ENCODE measurements around the gene SCCPDH.

SCCPDH gene

DNA sequence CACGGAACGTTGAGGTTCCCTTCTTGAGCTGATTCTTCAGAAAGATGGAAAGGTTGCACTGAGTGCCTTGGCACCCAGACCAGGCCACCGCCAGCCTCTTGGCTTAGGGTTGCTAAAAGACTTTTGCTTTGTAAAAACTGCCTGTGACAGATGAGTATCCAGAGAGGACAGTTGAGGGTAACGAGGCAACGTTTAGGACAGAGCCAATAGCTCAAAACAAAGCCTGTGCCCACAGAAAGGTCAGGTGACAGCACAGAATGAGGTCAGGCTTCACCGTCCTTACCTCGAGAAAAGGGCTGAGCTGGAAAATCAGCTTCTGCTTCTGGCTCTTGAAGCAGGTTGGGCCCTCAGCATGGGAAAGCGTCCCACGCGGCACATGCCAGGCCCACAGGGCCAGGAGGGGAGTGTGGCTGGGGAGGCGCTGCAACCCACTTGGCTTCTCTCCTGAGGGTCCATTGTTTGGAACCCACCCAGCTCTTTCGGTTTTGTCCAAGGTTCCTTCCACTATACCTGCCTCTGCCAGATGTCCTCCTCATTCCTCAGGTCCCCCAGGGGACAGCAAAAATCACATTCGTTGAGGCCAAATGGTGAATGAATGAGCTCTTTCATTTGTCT, 55.5 kb downstream of the SCCPDH start:
- no peak overlapping the region for H3K4me3 Mint-ChIP-seq
- no peaks in the 10 kb centered on the region for H3K9me3 Mint-ChIP-seq
- peaks cover 5% of the 10 kb centered on the region for H3K4me1 Mint-ChIP-seq (ENCODE audit: low read depth)
- no peak overlapping the region for H3K27ac Mint-ChIP-seq
- H3K36me3 Mint-ChIP-seq (ENCODE audit: low read depth), result peaks cover 2% of the 10 kb centered on the region
- H3K27me3 Mint-ChIP-seq (ENCODE audit: low read depth), result no peaks in the 10 kb centered on the region

DNA sequence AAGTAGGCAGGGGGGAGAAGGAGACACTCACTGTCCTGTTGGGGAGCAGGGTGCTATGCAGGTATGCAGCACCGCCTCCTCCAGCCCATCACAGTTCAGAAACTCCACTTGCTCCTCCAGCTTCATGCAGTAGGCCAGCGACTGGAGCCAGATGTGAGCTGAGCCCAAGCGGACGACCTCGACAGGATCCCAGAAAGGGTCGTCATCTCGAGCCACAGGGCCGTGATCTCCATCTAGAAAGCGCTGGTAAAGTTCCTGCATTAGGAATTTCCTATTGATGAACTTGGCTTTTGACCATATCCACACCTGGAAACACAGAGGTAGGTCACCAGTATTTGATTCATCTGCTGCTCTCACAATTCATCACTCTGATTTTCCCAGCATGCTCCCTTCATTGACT, 56.1 kb downstream of the SCCPDH start:
- Mint-ChIP-seq H3K27ac (no peak overlapping the region), H3K4me3 (no peak overlapping the region)

DNA sequence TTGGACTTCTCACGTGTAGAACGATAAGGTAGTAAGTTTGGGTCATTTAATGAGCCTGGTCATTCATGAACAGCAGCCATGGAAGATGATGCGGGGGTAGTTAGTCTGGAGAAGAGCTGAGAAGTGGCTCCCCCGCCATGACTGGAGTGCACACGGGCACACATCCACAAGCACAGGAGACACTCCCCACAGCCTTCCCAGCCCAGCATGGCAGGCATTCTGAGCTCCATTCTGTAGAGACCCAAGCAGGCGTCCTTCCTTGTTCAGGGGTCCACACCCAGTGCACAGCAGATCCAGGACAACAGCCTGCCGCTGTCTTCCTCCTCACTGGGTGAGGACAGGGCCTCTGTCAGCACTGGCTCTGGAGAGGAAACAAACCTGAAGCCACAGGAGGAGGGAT, 57.0 kb downstream of the SCCPDH start:
- no peaks in the 10 kb centered on the region for H3K9me3 Mint-ChIP-seq
- H3K27ac Mint-ChIP-seq, result no peak overlapping the region
- peaks cover 2% of the 10 kb centered on the region for H3K36me3 Mint-ChIP-seq (ENCODE audit: low read depth)
- peaks cover 7% of the 10 kb centered on the region for H3K4me1 Mint-ChIP-seq (ENCODE audit: low read depth)
- no peaks in the 10 kb centered on the region for H3K27me3 Mint-ChIP-seq (ENCODE audit: low read depth)
- H3K4me3 Mint-ChIP-seq, result no peak overlapping the region

More for the DNA sequence above, 56.1 kb downstream of the SCCPDH start:
- Mint-ChIP-seq H3K27me3 (ENCODE audit: low read depth) (no peaks in the 10 kb centered on the region), H3K9me3 (no peaks in the 10 kb centered on the region), H3K4me1 (ENCODE audit: low read depth) (peaks cover 7% of the 10 kb centered on the region), H3K36me3 (ENCODE audit: low read depth) (peaks cover 2% of the 10 kb centered on the region)

DNA sequence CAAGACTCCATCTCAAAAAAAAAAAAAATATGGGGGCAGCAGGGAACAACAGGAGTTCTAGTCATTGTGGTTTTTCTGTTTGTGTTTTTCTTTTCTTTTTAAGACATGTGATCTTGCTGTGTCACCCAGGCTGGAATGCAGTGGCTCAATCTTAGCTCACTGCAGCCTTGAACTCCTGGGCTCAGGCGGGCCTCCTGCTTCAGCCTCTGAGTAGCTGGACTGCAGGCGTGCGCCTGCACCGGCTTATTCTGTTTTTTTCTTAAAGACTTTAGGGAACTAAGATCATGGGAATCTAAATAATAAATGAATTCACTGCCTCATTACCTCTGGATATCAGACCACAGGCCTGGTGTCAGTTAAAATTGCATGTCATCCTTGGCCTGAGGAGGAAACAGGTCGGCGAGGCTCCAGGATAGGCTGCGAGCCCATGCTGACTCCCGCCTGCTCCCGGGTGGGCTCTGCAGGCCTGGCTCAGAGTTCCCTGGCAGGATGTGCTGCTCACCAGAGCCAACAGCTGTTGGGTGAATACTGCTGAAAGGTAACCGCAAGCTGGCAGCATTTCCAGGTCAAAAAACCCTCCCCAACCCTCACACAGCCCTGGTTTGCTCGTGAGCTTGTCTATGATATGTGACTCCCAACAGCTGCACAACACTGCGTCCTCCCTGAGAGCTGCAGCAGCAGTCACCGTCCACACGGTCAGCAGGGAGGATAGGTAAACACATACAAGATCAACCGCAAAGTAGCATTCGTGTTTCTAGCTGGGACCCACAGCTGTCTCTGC, 58.1 kb downstream of the SCCPDH start:
- Mint-ChIP-seq H3K27me3 (ENCODE audit: low read depth) (no peaks in the 10 kb centered on the region), H3K4me3 (no peak overlapping the region), H3K27ac (peak overlapping the region; percentile 41), H3K36me3 (ENCODE audit: low read depth) (peaks cover 2% of the 10 kb centered on the region), H3K4me1 (ENCODE audit: low read depth) (peaks cover 7% of the 10 kb centered on the region), H3K9me3 (no peaks in the 10 kb centered on the region)

DNA sequence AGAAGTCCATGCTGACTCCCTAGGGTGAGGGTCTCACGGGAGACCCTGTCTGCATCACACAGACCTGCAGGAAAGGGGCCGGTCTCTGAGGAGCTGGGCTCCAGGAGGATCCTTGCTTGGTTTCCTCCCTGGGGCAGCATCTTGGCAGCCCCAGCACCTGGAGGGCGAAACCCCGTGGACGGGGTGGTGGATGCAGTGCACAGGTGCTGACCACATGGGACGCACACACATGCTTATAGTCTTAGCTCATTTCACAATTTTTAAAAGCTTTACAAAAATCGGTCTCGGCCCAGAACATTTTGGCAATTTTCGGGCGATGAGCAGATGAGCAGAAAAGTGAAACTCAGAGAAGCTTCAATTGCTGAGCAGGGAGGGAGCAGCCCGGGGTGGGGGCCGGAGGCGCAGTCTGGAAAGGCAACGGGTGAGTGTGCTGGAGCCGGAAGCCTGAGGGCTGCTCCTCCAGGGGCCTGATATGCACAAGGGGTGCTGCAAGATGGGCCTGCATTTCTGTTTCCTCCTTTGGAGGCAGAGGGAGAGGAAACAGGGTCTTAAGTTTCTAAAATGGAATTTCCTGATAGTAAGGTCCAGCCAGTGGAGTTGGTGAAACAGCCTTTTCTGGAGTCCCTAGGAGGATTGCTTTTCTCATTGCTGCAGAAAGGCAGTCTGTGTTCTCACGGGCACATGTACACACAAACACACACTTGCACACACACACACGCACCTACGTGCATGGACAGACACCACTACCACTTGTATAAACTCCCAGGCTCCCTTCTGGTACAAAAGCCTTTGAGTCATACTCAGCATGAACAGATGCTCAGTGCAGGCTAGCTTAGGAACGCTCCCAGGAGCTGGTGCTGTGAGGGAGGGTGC, 60.6 kb downstream of the SCCPDH start:
- Mint-ChIP-seq H3K36me3 (ENCODE audit: low read depth) (peaks cover 2% of the 10 kb centered on the region), H3K4me3 (peak overlapping the region; percentile 25)

DNA sequence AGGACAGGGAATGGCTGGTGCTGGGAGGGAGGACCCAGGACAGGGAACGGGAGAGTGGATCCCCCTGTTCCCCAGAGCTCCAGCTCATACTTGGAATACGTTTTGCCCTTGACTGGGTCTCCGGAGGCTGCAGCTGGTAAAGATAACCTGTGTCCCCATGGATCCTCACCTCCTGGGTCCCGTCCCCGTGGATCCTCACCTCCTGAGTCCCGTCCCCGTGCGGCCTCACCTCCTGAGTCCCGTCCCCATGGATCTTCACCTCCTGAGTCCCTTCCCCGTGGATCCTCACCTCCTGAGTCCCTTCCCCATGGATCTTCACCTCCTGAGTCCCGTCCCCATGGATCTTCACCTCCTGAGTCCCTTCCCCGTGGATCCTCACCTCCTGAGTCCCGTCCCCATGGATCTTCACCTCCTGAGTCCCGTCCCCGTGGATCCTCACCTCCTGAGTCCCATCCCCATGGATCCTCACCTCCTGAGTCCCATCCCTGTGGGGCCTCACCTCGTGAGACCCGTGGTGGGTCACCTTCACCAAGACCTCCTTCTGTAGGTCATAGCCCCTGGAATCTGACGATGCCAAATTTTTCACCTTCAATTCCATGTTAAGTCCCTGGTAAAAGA, 61.4 kb downstream of the SCCPDH start:
- no peak overlapping the region for H3K27ac Mint-ChIP-seq
- H3K36me3 Mint-ChIP-seq (ENCODE audit: low read depth), result peaks cover 2% of the 10 kb centered on the region
- no peaks in the 10 kb centered on the region for H3K27me3 Mint-ChIP-seq (ENCODE audit: low read depth)
- peaks cover 7% of the 10 kb centered on the region for H3K4me1 Mint-ChIP-seq (ENCODE audit: low read depth)
- no peaks in the 10 kb centered on the region for H3K9me3 Mint-ChIP-seq
- no peak overlapping the region for H3K4me3 Mint-ChIP-seq

More for the DNA sequence above, 60.6 kb downstream of the SCCPDH start:
- no peaks in the 10 kb centered on the region for H3K9me3 Mint-ChIP-seq
- no peak overlapping the region for H3K27ac Mint-ChIP-seq
- H3K4me1 Mint-ChIP-seq (ENCODE audit: low read depth), result peaks cover 7% of the 10 kb centered on the region
- no peaks in the 10 kb centered on the region for H3K27me3 Mint-ChIP-seq (ENCODE audit: low read depth)

DNA sequence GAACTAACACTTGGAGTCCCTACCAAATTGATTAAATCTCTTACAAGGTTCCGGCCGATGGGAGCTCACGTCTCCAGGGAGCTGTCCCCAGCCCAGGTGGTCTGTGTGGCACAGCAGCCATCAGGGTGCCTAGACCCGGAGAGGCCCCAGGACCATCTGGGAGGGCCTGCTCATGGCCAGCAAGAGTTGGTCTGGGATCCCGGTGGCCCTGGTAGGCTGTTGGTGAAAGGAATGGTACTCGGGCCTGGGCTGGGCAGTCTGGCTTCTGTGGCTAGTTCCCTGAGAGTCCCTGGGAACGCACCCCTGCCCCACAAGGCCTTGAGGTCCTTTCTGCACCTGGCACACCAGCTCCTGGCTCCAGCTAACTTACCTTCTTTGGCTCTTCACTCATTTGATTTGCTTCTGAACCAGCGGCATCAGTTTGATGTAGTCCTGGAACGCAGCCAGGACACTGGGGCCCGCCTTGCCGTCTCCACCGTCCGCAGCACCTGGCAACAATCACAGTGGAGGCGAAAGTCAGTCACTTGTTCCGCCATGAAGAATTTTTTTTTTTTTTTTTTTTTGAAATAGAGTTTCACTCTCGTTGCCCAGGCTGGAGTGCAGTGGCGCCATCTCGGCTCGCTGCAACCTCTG, 62.5 kb downstream of the SCCPDH start:
- Mint-ChIP-seq H3K9me3 (no peaks in the 10 kb centered on the region), H3K27ac (no peak overlapping the region), H3K4me1 (ENCODE audit: low read depth) (peaks cover 7% of the 10 kb centered on the region), H3K27me3 (ENCODE audit: low read depth) (no peaks in the 10 kb centered on the region), H3K4me3 (no peak overlapping the region), H3K36me3 (ENCODE audit: low read depth) (no peaks in the 10 kb centered on the region)

DNA sequence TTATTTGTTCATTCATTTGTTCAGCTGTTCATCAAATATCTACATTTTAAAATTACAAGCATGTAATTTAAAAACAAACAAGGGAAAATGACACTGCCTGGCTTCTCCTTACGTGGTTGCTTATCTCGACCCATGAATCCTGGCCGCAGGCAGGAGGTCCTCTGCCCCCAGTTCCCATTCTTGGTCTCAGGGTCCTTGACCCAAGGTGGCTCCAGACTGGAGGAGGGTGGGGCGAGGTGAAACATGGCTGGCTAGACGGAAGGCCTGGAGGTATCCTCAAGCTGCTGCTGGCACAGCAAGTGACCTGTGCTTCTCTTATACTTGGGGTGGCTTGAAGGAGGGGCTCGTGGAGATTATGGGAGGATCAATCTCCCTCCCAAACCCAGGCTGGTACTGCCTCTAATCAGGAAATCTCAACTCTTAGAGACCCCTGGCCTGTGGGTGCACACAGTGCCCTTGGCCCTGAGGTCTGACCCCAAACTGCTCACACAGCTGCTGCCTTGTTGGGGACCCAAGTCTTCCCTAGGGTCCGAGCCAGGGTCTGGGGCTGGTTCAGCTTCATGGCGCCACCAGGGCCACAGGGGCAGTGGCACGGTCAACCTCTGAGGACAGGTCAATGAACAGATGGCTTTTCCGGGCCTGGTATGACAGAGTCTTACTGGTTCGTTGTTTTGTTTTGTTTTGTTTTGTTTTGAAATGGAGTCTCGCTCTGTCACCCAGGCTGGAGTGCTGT, 63.7 kb downstream of the SCCPDH start:
- no peaks in the 10 kb centered on the region for H3K27me3 Mint-ChIP-seq (ENCODE audit: low read depth)
- no peaks in the 10 kb centered on the region for H3K36me3 Mint-ChIP-seq (ENCODE audit: low read depth)
- H3K4me1 Mint-ChIP-seq (ENCODE audit: low read depth), result peaks cover 4% of the 10 kb centered on the region
- no peaks in the 10 kb centered on the region for H3K9me3 Mint-ChIP-seq
- no peak overlapping the region for H3K27ac Mint-ChIP-seq
- no peak overlapping the region for H3K4me3 Mint-ChIP-seq

DNA sequence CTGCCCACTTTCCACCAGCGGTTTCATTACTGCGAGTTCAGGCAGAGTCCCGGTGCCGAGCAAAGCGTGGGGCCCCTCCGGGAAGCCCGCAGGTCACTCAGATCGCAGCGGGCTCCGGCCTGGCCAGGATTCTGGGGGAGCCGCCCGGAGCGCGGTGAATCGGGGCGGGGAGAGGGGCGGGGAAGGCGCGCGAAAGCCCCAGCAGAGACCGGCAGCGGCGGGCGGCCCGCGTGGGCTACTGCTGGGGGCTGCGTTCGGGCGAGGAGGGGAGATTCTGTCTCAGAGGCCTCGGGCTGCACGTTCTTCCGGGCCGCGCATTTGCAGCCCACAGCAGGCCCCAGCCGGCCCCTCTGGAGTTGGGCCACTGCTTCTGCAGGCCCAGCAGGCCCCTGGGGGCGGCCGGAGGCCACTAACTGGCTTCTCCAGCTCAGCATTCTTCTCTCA, 64.7 kb downstream of the SCCPDH start:
- Mint-ChIP-seq H3K9me3 (no peaks in the 10 kb centered on the region), H3K4me1 (ENCODE audit: low read depth) (peaks cover 4% of the 10 kb centered on the region), H3K4me3 (no peak overlapping the region), H3K36me3 (ENCODE audit: low read depth) (no peaks in the 10 kb centered on the region), H3K27ac (no peak overlapping the region), H3K27me3 (ENCODE audit: low read depth) (no peaks in the 10 kb centered on the region)

DNA sequence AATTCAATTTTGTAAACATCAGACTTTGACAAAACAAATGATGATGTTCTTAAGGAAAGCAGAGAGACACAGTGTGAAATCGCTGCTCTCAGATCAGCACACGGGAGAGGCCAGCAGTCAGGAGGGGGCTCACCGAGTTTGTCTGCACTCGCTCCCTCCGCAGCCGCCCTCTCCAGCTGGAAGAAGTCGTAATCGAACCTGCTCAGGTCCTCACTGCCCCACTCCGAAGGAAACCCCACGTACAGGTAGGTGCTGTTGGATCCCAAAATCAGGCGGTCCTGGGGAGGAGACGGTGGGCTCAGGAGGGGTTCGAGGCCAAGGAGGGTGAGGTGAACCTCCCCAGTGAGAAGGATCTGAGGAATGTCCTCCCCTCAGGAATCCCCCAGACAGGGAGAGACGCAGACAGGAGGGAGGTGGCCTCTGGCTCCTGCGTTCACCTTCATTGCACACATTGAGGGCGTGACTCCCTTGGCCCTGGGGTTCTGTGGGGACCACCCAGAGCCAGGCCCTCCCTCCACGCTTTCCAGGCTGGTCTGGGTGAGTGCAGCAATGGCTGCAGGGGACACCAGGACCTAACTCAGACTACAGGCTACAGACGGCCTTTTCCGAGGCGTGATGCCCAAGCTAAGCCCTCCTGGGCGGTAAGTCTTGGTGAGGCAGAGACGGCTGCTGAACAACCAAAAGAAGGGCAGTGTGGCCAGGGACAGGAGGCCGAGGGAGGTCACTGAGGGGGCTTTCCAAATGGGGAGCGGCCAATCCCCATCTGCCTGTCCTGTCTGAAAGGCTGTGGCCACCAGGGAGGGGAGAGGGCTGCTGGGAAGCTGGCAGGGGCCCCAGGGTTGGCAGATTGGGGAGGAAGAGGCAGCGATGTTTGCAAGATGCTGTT, 65.5 kb downstream of the SCCPDH start:
- H3K4me3 Mint-ChIP-seq, result no peak overlapping the region
- no peak overlapping the region for H3K27ac Mint-ChIP-seq
- H3K4me1 Mint-ChIP-seq (ENCODE audit: low read depth), result peaks cover 2% of the 10 kb centered on the region

DNA sequence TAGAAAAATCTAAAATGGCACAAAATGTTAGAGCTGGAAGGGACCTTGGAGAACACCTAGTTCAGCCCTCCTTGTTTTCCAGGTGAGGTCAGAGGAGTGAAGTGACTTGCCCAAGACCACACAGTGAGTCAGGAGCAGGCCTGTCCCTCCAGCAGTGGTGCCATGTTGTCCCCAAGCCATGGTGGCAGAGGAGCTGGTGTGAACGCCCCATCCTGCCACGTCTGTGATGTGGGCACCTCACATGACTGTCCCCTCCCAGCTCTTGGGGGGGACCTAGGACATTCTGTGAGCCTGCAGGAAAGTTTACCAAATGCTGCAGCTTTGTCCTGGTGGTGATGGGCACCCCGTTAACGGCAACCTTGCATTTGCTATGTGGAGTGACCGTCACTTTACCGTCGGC, 66.2 kb downstream of the SCCPDH start:
- no peaks in the 10 kb centered on the region for H3K27me3 Mint-ChIP-seq (ENCODE audit: low read depth)
- no peak overlapping the region for H3K27ac Mint-ChIP-seq
- H3K36me3 Mint-ChIP-seq (ENCODE audit: low read depth), result no peaks in the 10 kb centered on the region
- H3K4me3 Mint-ChIP-seq, result no peak overlapping the region
- no peaks in the 10 kb centered on the region for H3K4me1 Mint-ChIP-seq (ENCODE audit: low read depth)
- no peaks in the 10 kb centered on the region for H3K9me3 Mint-ChIP-seq

More for the DNA sequence above, 65.5 kb downstream of the SCCPDH start:
- H3K27me3 Mint-ChIP-seq (ENCODE audit: low read depth), result no peaks in the 10 kb centered on the region
- H3K36me3 Mint-ChIP-seq (ENCODE audit: low read depth), result no peaks in the 10 kb centered on the region
- no peaks in the 10 kb centered on the region for H3K9me3 Mint-ChIP-seq

DNA sequence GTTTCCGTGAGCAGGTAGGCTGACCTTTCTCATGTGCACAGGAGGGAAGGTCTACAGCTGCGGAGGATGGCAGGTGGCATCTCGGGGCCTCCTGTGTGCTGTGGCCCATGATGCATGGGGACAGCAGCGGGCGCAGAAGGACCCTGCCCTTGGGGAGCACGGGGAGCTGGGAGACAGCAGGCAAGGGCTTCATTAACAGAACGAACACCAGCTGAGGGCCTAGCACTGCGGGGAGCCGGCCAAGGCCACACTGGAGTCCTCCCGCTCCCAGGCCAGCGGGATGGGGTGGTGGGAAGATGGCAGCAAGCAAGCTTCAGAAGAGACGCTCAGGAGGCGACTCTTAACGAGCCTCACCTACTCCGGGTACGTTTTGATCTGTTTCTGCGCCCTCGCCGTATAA, 66.6 kb downstream of the SCCPDH start:
- H3K4me1 Mint-ChIP-seq (ENCODE audit: low read depth), result no peaks in the 10 kb centered on the region
- no peak overlapping the region for H3K27ac Mint-ChIP-seq
- H3K9me3 Mint-ChIP-seq, result no peaks in the 10 kb centered on the region
- H3K36me3 Mint-ChIP-seq (ENCODE audit: low read depth), result no peaks in the 10 kb centered on the region
- no peaks in the 10 kb centered on the region for H3K27me3 Mint-ChIP-seq (ENCODE audit: low read depth)
- H3K4me3 Mint-ChIP-seq, result no peak overlapping the region
